Esophagus muscularis mucosa (tissue), 4 donors: ENCODE data around the gene MDM2. TPM values are rescaled to one million over a fixed set of nuclear protein-coding genes. Genes with fewer than 3 reads are reported as not detected.
A peak's percentile ranks its signal among the peaks of the same experiment; 100 is the strongest.

Experiments used
- DNase-seq: peaks from one replicate; pipeline ENCODE4 v3.0.0-alpha.2; 2017; ENCODE audit errors: extremely low spot score
- H3K27ac ChIP-seq, 4 donors: fragments of 200-600 bp; sonication (generic); replicated peaks in 1 of 4; 1 replicate in 3 of 4; 2 replicates in 1 of 4; pipeline ENCODE4 v1.5.1; 2016 to 2019; ENCODE audit warnings: mild to moderate bottlenecking in 1 of 4
- H3K27me3 ChIP-seq, 4 donors: fragments of 200-600 bp; sonication (generic); one replicate each; pipeline versions ENCODE4 v1.5.1 to v1.6.0; 2016 to 2019
- H3K36me3 ChIP-seq, 4 donors: fragments of 200-600 bp; sonication (generic); one replicate each; pipeline ENCODE4 v1.5.1; 2016 to 2019
- H3K4me1 ChIP-seq, 4 donors: fragments of 200-600 bp; sonication (generic); one replicate each; pipeline ENCODE4 v1.5.1; 2016 to 2019
- H3K4me3 ChIP-seq, 4 donors: fragments of 200-600 bp; sonication (generic); 1 replicate in 2 of 4; 2 replicates in 2 of 4; pipeline ENCODE4 v1.5.1; 2016 to 2019; ENCODE audit warnings: mild to moderate bottlenecking in 4 of 4, moderate library complexity in 1 of 4
- H3K9me3 ChIP-seq, 4 donors: fragments of 200-600 bp; sonication (generic); 1 replicate in 3 of 4; 2 replicates in 1 of 4; pipeline ENCODE4 v1.5.1; 2016 to 2019
- EP300 ChIP-seq: sonication (generic); formaldehyde crosslinking; IDR thresholded peaks from one replicate; pipeline ENCODE4 v1.6.1; 2017; ENCODE audit warnings: antibody characterized with exemption
- POLR2A ChIP-seq: fragments of 450-650 bp; IDR thresholded peaks from one replicate; pipeline ENCODE4 v1.6.1; 2017; ENCODE audit warnings: antibody characterized with exemption, moderate library complexity, mild to moderate bottlenecking, low read depth
- POLR2AphosphoS5 ChIP-seq, 2 donors: sonication (generic); formaldehyde crosslinking; IDR thresholded peaks; one replicate each; pipeline ENCODE4 v1.6.1; 2017; ENCODE audit warnings: antibody characterized with exemption in 2 of 2
- WGBS: methylation state at CpG from one replicate; pipeline ENCODE4 v1.1.5; 2018; 5-methylcytosine and 5-hydroxymethylcytosine counted together
- intact Hi-C: fragments of 100-400 bp; cut with DNase I; formaldehyde crosslinking; loops from one replicate; pipeline ENCODE4 v1.15.1; 2023
- total RNA-seq, 4 donors: library from RNA; depleted of rRNA; stranded (reverse); fragments of >200 nt; gene quantifications; one replicate each; pipeline versions ENCODE4 v1.1.0 to v1.2.1, GENCODE V29; 2016
- TF ChIP-seq, protein P1 (sequence below), 3 experiments: fragments of 200-600 bp in 2 of 3; fragments of 450-650 bp in 1 of 3; sonication (generic) in 2 of 3; IDR thresholded peaks; one replicate each; pipeline ENCODE4 v1.5.1; 2017 to 2019; ENCODE audit warnings: antibody characterized with exemption in 3 of 3, mild to moderate bottlenecking in 2 of 3, moderate library complexity in 1 of 3

Gene MDM2
- 10 to 100 TPM; 33.3 to 47.2 (median 40.0) TPM for total RNA-seq

DNA sequence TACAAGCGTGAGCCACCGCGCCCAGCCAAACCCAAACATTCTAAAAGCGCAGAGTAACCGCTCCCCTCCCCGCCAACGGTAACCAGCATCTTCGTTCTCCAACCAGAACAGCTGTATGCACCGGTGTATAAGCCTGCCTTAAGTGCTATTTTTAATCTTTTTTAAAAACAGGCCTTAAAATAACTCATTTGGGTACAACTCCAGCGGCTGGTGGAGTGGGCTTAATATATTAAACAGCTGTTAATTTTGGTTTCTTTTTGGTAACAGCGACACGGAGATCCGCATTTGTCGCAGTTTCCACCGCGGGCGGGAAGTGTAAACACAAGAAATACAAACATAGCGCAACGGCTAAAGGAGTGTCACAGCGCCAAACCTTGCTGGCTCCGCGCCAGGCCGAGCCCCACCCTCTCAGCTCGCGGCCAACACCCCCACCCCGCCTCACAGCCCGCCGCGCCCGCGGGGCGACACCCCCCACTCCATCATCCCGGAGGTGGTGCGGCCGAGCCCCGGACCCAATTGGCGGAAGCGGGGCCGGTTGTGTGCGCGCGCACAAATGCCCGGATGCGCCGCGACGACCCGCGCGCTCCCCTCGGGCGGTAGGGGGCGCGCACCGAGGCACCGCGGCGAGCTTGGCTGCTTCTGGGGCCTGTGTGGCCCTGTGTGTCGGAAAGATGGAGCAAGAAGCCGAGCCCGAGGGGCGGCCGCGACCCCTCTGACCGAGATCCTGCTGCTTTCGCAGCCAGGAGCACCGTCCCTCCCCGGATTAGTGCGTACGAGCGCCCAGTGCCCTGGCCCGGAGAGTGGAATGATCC is at the start of gene MDM2:
TSS of gene MDM2 (plus strand) at position 602 of the 812 bp plus-strand sequence. CDS start 301 bp downstream, outside the sequence.
- H3K27me3 ChIP-seq, result no peaks in the 10 kb centered on the region
- peak within 1 kb of the TSS; percentile 85 to 99 (median 91) for H3K4me3 ChIP-seq
- peaks cover 0 to 29% (median 16%) of the 10 kb centered on the region in 4 donors for H3K36me3 ChIP-seq
- peak within 1 kb of the TSS; percentile 96 to 100 (median 98) for H3K27ac ChIP-seq
- WGBS, result 2% methylated on average over 25 of the region's 72 CpGs
- DNase-seq, result peak; percentile 98
- TF ChIP-seq POLR2AphosphoS5 (IDR thresholded peaks at IDR 0.05), result peak; percentile 93 to 98
- no peak for TF ChIP-seq EP300
- TF ChIP-seq, protein P1, sequence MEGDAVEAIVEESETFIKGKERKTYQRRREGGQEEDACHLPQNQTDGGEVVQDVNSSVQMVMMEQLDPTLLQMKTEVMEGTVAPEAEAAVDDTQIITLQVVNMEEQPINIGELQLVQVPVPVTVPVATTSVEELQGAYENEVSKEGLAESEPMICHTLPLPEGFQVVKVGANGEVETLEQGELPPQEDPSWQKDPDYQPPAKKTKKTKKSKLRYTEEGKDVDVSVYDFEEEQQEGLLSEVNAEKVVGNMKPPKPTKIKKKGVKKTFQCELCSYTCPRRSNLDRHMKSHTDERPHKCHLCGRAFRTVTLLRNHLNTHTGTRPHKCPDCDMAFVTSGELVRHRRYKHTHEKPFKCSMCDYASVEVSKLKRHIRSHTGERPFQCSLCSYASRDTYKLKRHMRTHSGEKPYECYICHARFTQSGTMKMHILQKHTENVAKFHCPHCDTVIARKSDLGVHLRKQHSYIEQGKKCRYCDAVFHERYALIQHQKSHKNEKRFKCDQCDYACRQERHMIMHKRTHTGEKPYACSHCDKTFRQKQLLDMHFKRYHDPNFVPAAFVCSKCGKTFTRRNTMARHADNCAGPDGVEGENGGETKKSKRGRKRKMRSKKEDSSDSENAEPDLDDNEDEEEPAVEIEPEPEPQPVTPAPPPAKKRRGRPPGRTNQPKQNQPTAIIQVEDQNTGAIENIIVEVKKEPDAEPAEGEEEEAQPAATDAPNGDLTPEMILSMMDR (IDR thresholded peaks at IDR 0.05), result peak; percentile 71 to 95 (median 75)
- TF ChIP-seq POLR2A, result peak; percentile 79
- intact Hi-C loops, result loop anchor here (5.0 kb wide), 1 partner anchor 60 kb away; the partner anchor contains the start of gene SLC35E3
- H3K4me1 ChIP-seq, result peaks cover 19 to 38% (median 35%) of the 10 kb centered on the region in 4 donors
- no peaks in the 10 kb centered on the region for H3K9me3 ChIP-seq

DNA sequence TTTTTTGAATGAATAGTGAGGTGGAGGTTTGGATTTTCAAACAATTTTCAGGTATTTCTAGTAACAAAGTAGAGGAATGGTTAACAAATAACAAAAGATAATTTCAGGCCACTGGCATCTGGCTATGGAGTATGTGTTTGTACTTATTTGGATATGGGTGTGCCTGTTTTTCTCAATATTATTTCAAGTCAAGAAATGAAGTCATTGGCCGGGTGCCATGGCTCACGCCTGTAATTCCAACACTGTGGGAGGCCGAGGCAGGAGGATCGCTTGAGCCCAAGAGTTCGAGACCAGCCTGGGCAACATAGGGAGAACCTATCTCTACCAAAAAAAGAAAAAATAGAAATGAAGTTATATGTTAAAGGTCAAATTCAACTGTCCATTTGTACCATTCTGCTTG is 48.1 kb upstream of the MDM2 start:
- Histone ChIP-seq H3K27ac (no peak overlapping the region), H3K4me3 (no peak overlapping the region), H3K36me3 (peaks cover 6 to 91% (median 61%) of the 10 kb centered on the region in 4 donors), H3K9me3 (no peaks in the 10 kb centered on the region), H3K27me3 (no peaks in the 10 kb centered on the region), H3K4me1 (no peaks in the 10 kb centered on the region)
- 84% methylated on average over 5 of the region's 5 CpGs for WGBS
- no peak for TF ChIP-seq POLR2A
- no peak for TF ChIP-seq POLR2AphosphoS5 (IDR thresholded peaks at IDR 0.05)
- TF ChIP-seq EP300, result no peak
- TF ChIP-seq, protein P1 (IDR thresholded peaks at IDR 0.05), result no peak
- intact Hi-C loops, result no loop called here
- no peak for DNase-seq

DNA sequence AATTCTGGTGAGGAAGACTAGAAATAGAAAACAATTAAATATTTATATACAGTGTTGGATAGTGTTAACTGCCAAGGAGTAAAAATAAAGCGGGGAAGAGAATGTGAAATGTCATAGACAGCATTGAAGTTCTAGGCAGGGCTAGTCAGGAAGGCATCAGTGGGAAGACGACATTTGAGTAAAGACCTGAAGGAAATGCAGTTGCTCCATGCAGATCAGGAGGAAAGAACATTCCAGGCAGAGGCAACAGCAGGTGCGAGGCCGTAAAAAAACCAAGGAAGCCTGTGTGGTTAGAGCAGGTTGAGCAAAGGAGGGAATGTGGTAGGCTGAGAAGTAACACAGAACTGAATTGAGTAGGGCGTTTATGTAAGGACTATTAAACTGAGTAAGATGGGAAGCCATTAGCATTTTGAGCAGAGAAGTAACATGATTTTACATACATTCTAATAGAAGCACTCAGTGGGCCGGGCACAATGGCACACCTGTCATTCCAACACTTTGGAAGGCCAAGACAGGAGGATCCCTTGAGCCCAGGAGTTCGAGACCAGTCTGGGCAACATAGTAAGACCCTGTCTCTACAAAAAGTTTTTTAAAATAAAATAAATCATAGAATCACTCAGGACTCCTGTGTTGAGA is 47.1 kb upstream of the MDM2 start:
- TF ChIP-seq, protein P1 (IDR thresholded peaks at IDR 0.05), result no peak
- no peak for TF ChIP-seq POLR2A
- WGBS, result 91% methylated on average over 7 of the region's 7 CpGs
- no peak for DNase-seq
- no peaks in the 10 kb centered on the region for H3K9me3 ChIP-seq
- no peak overlapping the region for H3K4me3 ChIP-seq
- intact Hi-C loops, result no loop called here
- no peak overlapping the region for H3K27ac ChIP-seq
- H3K27me3 ChIP-seq, result no peaks in the 10 kb centered on the region
- no peaks in the 10 kb centered on the region for H3K4me1 ChIP-seq
- H3K36me3 ChIP-seq, result peaks cover 0 to 89% (median 52%) of the 10 kb centered on the region in 4 donors

DNA sequence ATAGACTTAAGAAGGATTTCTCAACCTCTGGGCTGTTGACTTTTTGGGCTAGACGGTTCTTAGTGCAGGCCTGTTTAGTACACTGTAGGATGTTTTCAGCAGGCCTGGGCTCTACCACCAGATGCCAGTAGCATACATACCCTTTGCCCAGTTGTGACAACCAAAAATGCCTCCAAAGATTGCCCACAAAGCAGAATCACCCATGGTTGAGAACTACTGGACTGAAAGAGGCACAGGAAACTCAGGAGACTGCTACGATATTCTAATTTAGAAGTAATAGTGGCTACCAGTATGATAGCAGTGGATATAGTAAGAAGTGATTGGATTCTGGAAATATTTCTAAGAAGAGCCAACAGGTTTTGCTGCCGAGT is 46.5 kb upstream of the MDM2 start:
- Histone ChIP-seq H3K27me3 (no peaks in the 10 kb centered on the region), H3K36me3 (peaks cover 5 to 86% (median 53%) of the 10 kb centered on the region in 4 donors), H3K4me1 (no peaks in the 10 kb centered on the region), H3K9me3 (no peaks in the 10 kb centered on the region), H3K4me3 (no peak overlapping the region), H3K27ac (no peak overlapping the region)
- DNase-seq, result no peak
- WGBS, result 96% methylated on average over 3 of the region's 3 CpGs
- TF ChIP-seq EP300, result no peak
- TF ChIP-seq, protein P1 (IDR thresholded peaks at IDR 0.05), result no peak
- no peak for TF ChIP-seq POLR2A
- TF ChIP-seq POLR2AphosphoS5 (IDR thresholded peaks at IDR 0.05), result no peak
- intact Hi-C loops, result no loop called here
